ENCODE measurements around the gene UBE2G1.

UBE2G1 gene

DNA sequence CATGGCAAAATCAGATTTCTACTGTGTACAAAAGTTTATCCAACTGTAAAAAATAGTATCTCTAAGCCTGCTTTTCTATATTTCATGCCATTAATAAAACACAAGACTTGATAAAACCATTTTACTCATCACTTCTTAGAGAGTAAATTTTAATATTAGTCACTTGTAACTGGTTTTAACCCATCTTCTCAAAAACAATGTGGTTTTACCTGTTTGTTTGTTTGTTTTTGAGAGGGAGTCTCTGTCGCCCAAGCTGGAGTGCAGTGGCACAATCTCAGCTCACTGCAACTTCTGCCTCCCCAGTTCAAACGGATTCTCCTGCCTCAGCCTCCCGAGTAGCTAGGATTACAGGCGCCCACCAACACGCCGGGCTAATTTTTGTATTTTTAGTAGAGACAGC is 32.1 kb downstream of the UBE2G1 start:
- DNase-seq (ENCODE audit: low read depth): no peak
- TF ChIP-seq, protein P1, sequence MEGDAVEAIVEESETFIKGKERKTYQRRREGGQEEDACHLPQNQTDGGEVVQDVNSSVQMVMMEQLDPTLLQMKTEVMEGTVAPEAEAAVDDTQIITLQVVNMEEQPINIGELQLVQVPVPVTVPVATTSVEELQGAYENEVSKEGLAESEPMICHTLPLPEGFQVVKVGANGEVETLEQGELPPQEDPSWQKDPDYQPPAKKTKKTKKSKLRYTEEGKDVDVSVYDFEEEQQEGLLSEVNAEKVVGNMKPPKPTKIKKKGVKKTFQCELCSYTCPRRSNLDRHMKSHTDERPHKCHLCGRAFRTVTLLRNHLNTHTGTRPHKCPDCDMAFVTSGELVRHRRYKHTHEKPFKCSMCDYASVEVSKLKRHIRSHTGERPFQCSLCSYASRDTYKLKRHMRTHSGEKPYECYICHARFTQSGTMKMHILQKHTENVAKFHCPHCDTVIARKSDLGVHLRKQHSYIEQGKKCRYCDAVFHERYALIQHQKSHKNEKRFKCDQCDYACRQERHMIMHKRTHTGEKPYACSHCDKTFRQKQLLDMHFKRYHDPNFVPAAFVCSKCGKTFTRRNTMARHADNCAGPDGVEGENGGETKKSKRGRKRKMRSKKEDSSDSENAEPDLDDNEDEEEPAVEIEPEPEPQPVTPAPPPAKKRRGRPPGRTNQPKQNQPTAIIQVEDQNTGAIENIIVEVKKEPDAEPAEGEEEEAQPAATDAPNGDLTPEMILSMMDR (IDR thresholded peaks at IDR 0.05; ENCODE audit: insufficient read depth, low read depth, low read length, missing control alignments): no peak
- no peak overlapping the region for H3K4me3 ChIP-seq (ENCODE audit: low read depth, low read length)

DNA sequence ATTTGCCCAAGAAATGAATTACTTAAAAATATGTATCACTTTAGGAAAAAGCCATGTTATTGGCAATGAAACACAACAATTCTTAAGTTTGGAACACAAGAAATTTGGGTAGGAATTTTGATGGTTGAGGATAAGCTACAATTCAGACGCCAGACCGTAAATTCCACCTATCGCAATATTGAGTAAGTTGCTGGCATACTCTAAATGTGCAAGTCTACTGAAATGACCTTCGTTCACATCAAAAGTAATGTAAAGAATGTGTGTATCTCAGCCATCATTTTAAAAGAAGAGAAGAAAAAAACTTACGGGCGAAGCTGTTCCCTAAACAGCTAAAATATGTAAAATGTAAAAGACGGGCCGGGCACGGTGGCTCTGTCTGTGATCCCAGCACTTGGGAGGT is 33.4 kb downstream of the UBE2G1 start:
- TF ChIP-seq, protein P1 (IDR thresholded peaks at IDR 0.05; ENCODE audit: insufficient read depth, low read depth, low read length, missing control alignments): no peak
- H3K4me3 ChIP-seq (ENCODE audit: low read depth, low read length): no peak overlapping the region
- DNase-seq (ENCODE audit: low read depth): no peak

DNA sequence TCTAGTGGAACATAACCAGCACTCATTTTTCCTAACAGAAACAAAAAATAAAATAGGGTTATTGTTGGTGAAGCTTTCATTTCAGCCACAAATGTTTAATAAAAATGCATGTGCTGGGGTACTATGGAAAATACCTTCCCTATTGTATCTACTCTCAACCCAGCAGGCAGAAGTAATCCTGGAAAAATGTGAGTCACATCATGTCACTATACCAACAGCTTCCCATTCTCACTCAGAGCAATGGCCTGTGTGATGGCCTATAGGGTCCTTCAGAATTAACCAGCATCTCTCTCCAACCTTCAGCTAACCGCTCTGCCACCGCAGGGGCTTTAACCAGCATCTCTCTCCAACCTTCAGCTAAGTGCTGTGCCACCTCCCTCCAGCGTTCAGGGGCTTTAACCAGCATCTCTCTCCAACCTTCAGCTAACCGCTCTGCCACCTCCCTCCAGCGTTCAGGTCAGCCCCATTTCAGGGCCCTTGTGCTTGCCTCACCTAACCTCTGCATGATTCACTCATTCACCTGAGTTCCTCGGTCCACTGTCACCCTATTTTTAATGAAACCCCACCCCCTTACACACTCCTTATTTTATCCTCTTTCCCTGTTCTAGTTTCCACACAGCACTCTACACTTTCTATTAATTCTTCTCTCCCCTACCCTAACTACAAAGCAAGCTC is 34.0 kb downstream of the UBE2G1 start:
- no peak for DNase-seq (ENCODE audit: low read depth)
- TF ChIP-seq, protein P1 (IDR thresholded peaks at IDR 0.05; ENCODE audit: insufficient read depth, low read depth, low read length, missing control alignments): no peak
- H3K4me3 ChIP-seq (ENCODE audit: low read depth, low read length): no peak overlapping the region

GRCh38 chr17:4331614-4332013 is 34.9 kb downstream of the UBE2G1 start:
- TF ChIP-seq, protein P1 (IDR thresholded peaks at IDR 0.05; ENCODE audit: insufficient read depth, low read depth, low read length, missing control alignments): no peak
- peak; percentile 77 for DNase-seq (ENCODE audit: low read depth)
- H3K4me3 ChIP-seq (ENCODE audit: low read depth, low read length): no peak overlapping the region

GRCh38 chr17:4329838-4330237 is 36.6 kb downstream of the UBE2G1 start:
- no peak for DNase-seq (ENCODE audit: low read depth)
- TF ChIP-seq, protein P1 (IDR thresholded peaks at IDR 0.05; ENCODE audit: insufficient read depth, low read depth, low read length, missing control alignments): no peak
- H3K4me3 ChIP-seq (ENCODE audit: low read depth, low read length): no peak overlapping the region

DNA sequence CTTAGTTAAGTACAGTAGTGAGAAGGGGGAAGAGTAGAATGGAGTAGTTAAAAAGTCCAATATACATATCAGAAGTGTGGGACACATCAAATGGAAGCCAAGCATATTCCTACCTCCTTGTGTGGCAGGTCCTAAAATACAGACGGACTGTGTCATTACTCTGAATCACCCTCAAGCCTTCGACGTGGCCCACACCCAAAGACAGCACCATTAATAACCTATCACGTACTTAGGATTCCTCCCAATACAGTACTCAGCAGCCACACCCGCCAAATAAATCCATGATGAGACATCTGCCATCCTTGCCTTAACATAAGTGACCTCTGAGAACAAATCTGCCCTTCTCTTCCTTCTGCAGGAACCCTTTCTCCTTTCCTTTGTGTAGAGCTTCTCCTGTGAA is 38.9 kb downstream of the UBE2G1 start:
- no peak overlapping the region for H3K4me3 ChIP-seq (ENCODE audit: low read depth, low read length)
- TF ChIP-seq, protein P1 (IDR thresholded peaks at IDR 0.05; ENCODE audit: insufficient read depth, low read depth, low read length, missing control alignments): no peak
- DNase-seq (ENCODE audit: low read depth): no peak

DNA sequence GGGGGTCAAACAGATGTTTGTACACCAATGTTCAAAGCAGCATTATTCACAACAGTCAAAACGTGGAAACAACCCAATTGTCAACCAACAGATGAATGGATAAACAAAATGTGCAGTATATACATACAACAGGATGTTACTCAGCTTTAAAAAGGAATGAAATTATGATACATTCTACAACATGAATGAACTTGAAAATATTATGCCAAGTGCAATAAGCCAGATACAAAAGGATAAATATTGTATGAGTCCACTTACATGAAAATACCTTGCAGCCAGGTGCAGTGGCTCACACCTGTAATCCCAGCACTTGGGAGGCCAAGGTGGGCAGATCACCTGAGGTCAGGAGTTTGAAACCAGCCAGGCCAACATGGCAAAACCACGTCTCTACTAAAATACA is 39.9 kb downstream of the UBE2G1 start:
- no peak for DNase-seq (ENCODE audit: low read depth)
- TF ChIP-seq, protein P1 (IDR thresholded peaks at IDR 0.05; ENCODE audit: insufficient read depth, low read depth, low read length, missing control alignments): no peak
- no peak overlapping the region for H3K4me3 ChIP-seq (ENCODE audit: low read depth, low read length)

Data from GM12865 (cell line).